HG02973 (cell line): ENCODE measurements around the gene PLCG1.

Experiments
- ATAC-seq: cut with Tn5 transposase; IDR thresholded peaks from one replicate; pipeline ENCODE4 v1.9.1; 2021; ENCODE audit warnings: moderate library complexity; ENCODE audit not compliant: unreplicated experiment

PLCG1 gene

GRCh38 chr20:41204304-41205265 is 67.2 kb downstream of the PLCG1 start:
- ATAC-seq: no peak

DNA sequence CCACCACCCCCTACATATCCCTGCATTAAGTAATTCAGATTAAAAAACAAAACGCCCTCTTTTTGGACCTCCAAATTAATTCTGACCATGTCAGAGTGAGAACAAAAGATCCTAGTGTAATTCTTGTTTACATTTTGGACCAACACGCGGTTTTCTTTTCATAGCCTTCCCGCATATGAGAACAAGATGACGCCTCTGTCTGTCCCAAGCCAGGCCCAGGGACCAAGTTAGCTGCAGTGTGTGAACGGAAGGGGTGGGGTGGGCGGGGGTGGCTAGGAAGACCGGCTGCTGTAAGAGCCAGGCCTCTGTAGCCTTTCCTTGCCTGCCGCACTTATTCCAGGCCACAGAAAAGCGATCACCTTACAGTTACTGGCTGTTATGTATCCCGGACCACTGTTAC is 68.0 kb downstream of the PLCG1 start:
- ATAC-seq: no peak

DNA sequence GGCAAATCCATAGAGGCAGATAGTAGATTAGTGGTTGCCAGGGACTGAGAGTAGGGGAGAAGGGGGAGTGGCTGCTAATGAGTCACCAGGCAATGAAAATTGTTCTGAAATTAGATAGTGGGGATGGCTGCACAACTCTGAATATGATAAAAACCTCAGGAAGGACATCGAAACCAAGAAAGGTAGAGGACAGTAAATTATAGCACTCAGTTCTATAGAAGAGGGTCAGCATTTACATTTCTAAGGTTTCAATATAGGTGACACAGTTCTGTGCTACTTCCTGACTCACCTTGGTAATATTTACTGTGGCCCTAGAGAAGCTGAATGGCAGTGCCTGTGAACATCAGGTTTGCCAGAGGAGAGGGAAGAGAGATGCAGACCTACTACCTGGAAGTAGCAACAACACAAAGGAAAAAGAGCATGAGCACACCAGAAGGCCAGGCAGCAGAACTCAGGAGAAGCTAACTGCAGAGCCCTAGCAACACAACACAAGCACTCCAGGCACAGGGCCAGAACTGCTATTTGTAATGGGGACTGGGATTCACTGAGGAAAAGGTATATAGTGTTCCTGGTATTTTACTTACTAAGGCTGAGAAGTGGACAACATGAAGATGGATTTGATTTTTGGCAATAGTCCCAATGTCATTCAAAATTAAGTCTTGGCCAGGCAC is 75.9 kb downstream of the PLCG1 start:
- ATAC-seq: no peak

GRCh38 chr20:41214202-41214601 is 76.9 kb downstream of the PLCG1 start:
- ATAC-seq: no peak

GRCh38 chr20:41214666-41215065 is 77.3 kb downstream of the PLCG1 start:
- ATAC-seq: no peak

DNA sequence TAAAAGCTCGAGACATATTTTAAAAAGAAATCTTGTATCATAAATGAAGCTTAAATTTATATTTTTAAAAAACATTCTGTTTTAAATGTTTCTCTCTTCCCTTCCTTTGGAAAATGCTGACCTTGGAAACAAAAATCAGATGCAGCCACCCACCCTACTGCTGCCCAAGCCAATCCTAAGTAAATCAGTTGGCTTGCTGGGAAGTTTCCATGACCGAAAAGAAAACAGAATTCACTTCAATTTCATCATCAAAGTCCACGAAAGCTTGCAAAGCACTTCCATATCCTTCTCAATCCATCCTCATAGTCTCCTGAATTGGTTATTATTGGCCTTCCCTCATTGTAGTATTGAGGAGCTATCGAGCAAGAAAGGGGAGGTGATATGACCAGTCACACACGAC is 80.1 kb downstream of the PLCG1 start:
- no peak for ATAC-seq

GRCh38 chr20:41218466-41218865 is 81.1 kb downstream of the PLCG1 start:
- no peak for ATAC-seq

GRCh38 chr20:41219824-41220223 is 82.5 kb downstream of the PLCG1 start:
- no peak for ATAC-seq

- ATAC-seq: no peak
Observed at GRCh38 chr20:41221614-41222218, 84.4 kb downstream of the PLCG1 start.

GRCh38 chr20:41222296-41222695 is 85.0 kb downstream of the PLCG1 start:
- no peak for ATAC-seq

GRCh38 chr20:41222703-41223102 is 85.4 kb downstream of the PLCG1 start:
- no peak for ATAC-seq

- no peak for ATAC-seq
Observed at GRCh38 chr20:41223112-41223511, 85.8 kb downstream of the PLCG1 start.

DNA sequence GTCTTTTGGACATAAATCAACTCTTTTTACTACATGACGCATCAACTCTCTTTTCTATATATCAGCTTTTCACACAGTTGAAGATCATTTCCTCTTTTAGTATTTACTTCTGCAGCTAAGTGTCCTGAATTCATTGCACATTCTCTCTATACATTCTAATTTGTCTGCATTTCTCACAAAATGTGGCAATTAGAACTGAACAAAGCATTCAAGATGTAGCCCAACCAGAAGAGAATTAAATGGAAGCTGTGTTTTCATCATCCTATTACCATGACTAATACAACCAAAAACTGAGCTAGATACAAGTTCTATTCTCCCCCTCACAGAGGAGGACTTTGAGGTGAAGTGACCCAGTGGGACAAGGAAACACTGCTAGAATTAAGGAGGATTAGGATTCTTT is 86.9 kb downstream of the PLCG1 start:
- ATAC-seq: no peak

GRCh38 chr20:41225091-41225490 is 87.7 kb downstream of the PLCG1 start:
- ATAC-seq: no peak

GRCh38 chr20:41226426-41226825 is 89.1 kb downstream of the PLCG1 start:
- ATAC-seq: no peak
